Gastroesophageal sphincter (tissue), 3 donors: ENCODE data around the gene S100G.

Source experiments
- CTCF ChIP-seq, 4 experiments: fragments of 200-600 bp in 2 of 4; fragments of 450-650 bp in 2 of 4; sonication (generic) in 1 of 4; IDR thresholded peaks; one replicate each; pipeline ENCODE4 v1.5.1; 2017 to 2019; ENCODE audit warnings: antibody characterized with exemption in 4 of 4, mild to moderate bottlenecking in 2 of 4, moderate library complexity in 2 of 4
- EP300 ChIP-seq: sonication (generic); formaldehyde crosslinking; IDR thresholded peaks from one replicate; pipeline ENCODE4 v1.6.1; 2017; ENCODE audit warnings: antibody characterized with exemption, mild to moderate bottlenecking
- POLR2A ChIP-seq, 2 donors: fragments of 450-650 bp; IDR thresholded peaks; one replicate each; pipeline ENCODE4 v1.6.1; 2017; ENCODE audit warnings: antibody characterized with exemption in 2 of 2, mild to moderate bottlenecking in 2 of 2, moderate library complexity in 1 of 2
- POLR2AphosphoS5 ChIP-seq: sonication (generic); formaldehyde crosslinking; IDR thresholded peaks from one replicate; pipeline ENCODE4 v1.6.1; 2017; ENCODE audit warnings: antibody characterized with exemption

DNA sequence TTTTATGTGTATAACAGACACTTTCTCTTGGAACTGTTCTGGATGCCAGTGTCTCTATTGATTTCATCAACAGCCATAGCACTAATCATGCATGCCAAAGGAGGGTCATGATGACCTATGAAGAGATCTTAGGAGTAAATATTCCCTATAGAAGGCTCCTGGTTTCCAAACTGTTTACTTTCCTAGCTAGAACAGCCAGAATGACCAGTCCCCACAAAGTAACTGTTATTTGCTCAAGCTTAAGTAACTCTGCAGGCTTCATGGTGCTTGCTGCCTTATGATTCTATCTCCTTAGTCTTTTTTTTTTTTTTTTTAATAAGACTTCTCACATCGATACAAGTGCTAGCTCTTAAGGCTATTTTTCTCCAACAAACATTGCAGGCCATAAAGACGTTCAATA lies 12.4 kb downstream of the S100G start:
- no peak for TF ChIP-seq CTCF (IDR thresholded peaks at IDR 0.05)
- no peak for TF ChIP-seq POLR2AphosphoS5
- TF ChIP-seq POLR2A (IDR thresholded peaks at IDR 0.05): no peak
- TF ChIP-seq EP300: no peak
